Measurements from ENCODE around the gene SPATA13.

The SPATA13 gene

GRCh38 chr13:24138911-24139310 is 21.6 kb upstream of the SPATA13 start:
- TF ChIP-seq CTCF (IDR thresholded peaks at IDR 0.05; ENCODE audit: control insufficient read depth, insufficient read depth, low read depth, low read length, missing control alignments): no peak

GRCh38 chr13:24141333-24141910 is 19.1 kb upstream of the SPATA13 start:
- no peak overlapping the region for H3K4me3 ChIP-seq (ENCODE audit: control insufficient read depth, low read depth, low read length)
- no peak for TF ChIP-seq CTCF (IDR thresholded peaks at IDR 0.05; ENCODE audit: control insufficient read depth, insufficient read depth, low read depth, low read length, missing control alignments)
- DNase-seq (ENCODE audit: low read depth): no peak

More at GRCh38 chr13:24138911-24139310, 21.6 kb upstream of the SPATA13 start:
- no peak overlapping the region for H3K4me3 ChIP-seq (ENCODE audit: control insufficient read depth, low read depth, low read length)
- no peak for DNase-seq (ENCODE audit: low read depth)

GRCh38 chr13:24142453-24142852 is 18.1 kb upstream of the SPATA13 start:
- H3K4me3 ChIP-seq (ENCODE audit: control insufficient read depth, low read depth, low read length): no peak overlapping the region
- TF ChIP-seq CTCF (IDR thresholded peaks at IDR 0.05; ENCODE audit: control insufficient read depth, insufficient read depth, low read depth, low read length, missing control alignments): no peak
- DNase-seq (ENCODE audit: low read depth): no peak

- no peak for TF ChIP-seq CTCF (IDR thresholded peaks at IDR 0.05; ENCODE audit: control insufficient read depth, insufficient read depth, low read depth, low read length, missing control alignments)
- no peak overlapping the region for H3K4me3 ChIP-seq (ENCODE audit: control insufficient read depth, low read depth, low read length)
- no peak for DNase-seq (ENCODE audit: low read depth)
Measured at GRCh38 chr13:24142886-24143285, 17.6 kb upstream of the SPATA13 start.

GRCh38 chr13:24145240-24145639 is 15.3 kb upstream of the SPATA13 start:
- H3K4me3 ChIP-seq (ENCODE audit: control insufficient read depth, low read depth, low read length): no peak overlapping the region
- no peak for DNase-seq (ENCODE audit: low read depth)
- no peak for TF ChIP-seq CTCF (IDR thresholded peaks at IDR 0.05; ENCODE audit: control insufficient read depth, insufficient read depth, low read depth, low read length, missing control alignments)

- DNase-seq (ENCODE audit: low read depth): no peak
- TF ChIP-seq CTCF (IDR thresholded peaks at IDR 0.05; ENCODE audit: control insufficient read depth, insufficient read depth, low read depth, low read length, missing control alignments): no peak
- H3K4me3 ChIP-seq (ENCODE audit: control insufficient read depth, low read depth, low read length): no peak overlapping the region
Measured at GRCh38 chr13:24145674-24146073, 14.8 kb upstream of the SPATA13 start.
